Brain microvascular endothelial cell (primary cell): ENCODE measurements around the gene ATXN10.
"Not testable (repeated sequence)": the region's sequence is repeated elsewhere in the genome, so short reads cannot be mapped to it uniquely, and the experiment has no call there.

ENCODE experiments used
- DNase-seq: peaks from one replicate; pipeline ENCODE4 v3.0.0-alpha.2; 2020
- H3K27ac ChIP-seq: fragments of 250-450 bp; sonication (Bioruptor Pico); 2 replicates; pipeline ENCODE4 v1.5.1; 2020; ENCODE audit warnings: mild to moderate bottlenecking, moderate library complexity
- H3K27me3 ChIP-seq: fragments of 250-450 bp; sonication (Bioruptor Pico); replicated peaks from 2 replicates; pipeline ENCODE4 v1.5.1; 2020; ENCODE audit warnings: mild to moderate bottlenecking
- H3K36me3 ChIP-seq: fragments of 250-450 bp; sonication (Bioruptor Pico); replicated peaks from 2 replicates; pipeline ENCODE4 v1.5.1; 2020; ENCODE audit warnings: mild to moderate bottlenecking
- H3K4me3 ChIP-seq: 2 replicates; pipeline ENCODE4 v1.5.1; 2011; ENCODE audit warnings: low read depth, mild to moderate bottlenecking, control low read depth, low read length, moderate library complexity
- CTCF ChIP-seq: IDR thresholded peaks from 2 replicates; pipeline ENCODE4 v1.5.1; 2011; ENCODE audit warnings: low read depth, mild to moderate bottlenecking, moderate library complexity, low read length, control low read depth, inconsistent platforms; ENCODE audit errors: missing control alignments
- in situ Hi-C: cut with HindIII; loops from 2 replicates; pipeline ENCODE4 v1.10.0; 2017; ENCODE audit warnings: low sequenced_read_pairs, low pct_ligation_motif_present

Gene ATXN10

GRCh38 chr22:45788522-45788921, 116.9 kb downstream of the ATXN10 start:
- DNase-seq, result no peak
- in situ Hi-C loops, result no loop called here
- Histone ChIP-seq H3K27ac (no peak overlapping the region), H3K36me3 (no peaks in the 10 kb centered on the region), H3K4me3 (no peak overlapping the region), H3K27me3 (no peaks in the 10 kb centered on the region)
- TF ChIP-seq CTCF, result no peak

DNA sequence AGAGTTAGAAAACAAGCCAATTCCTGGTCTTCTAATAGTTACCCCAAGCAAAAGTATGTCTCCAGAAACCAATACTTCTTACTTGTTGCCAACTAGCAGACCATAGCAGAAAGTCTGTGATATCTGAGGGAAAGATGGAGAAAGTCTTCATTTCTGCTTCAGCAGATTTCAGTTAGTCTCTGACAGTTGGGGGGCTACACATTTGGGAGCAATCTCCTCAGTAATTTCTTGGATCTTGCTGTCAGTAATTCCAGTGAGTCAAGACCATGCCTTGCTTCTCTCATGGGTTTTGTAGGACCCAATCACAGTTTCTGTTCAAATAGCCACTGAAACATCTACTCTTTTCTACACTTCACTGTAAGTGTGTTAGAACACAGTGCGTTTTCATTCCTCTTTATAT, 118.8 kb downstream of the ATXN10 start:
- no peak for TF ChIP-seq CTCF
- H3K36me3 ChIP-seq, result no peaks in the 10 kb centered on the region
- no peaks in the 10 kb centered on the region for H3K27me3 ChIP-seq
- in situ Hi-C loops, result no loop called here
- H3K4me3 ChIP-seq, result no peak overlapping the region
- no peak for DNase-seq
- H3K27ac ChIP-seq, result no peak overlapping the region

DNA sequence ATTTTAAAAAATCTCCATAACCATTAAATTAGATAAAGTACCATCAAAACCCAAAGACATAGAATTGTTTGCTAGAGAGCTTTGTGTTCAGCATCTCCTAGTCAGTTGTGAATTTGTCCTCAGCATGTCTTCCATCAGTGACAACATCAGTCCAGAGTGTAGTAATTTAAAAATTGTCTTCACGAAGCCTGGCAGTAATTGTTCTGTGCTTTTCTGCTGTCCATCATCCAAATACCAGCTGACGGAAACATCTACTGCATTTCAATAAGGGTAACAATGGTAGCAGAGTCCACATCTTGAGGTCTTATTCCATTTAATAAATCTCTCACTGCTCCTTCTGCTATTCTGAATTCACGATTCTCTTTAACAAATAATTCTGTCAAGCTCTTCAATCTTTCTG, 121.5 kb downstream of the ATXN10 start:
- Histone ChIP-seq H3K4me3 (no peak overlapping the region), H3K27me3 (no peaks in the 10 kb centered on the region), H3K27ac (no peak overlapping the region), H3K36me3 (peaks cover 4% of the 10 kb centered on the region)
- in situ Hi-C loops, result no loop called here
- no peak for DNase-seq
- no peak for TF ChIP-seq CTCF

DNA sequence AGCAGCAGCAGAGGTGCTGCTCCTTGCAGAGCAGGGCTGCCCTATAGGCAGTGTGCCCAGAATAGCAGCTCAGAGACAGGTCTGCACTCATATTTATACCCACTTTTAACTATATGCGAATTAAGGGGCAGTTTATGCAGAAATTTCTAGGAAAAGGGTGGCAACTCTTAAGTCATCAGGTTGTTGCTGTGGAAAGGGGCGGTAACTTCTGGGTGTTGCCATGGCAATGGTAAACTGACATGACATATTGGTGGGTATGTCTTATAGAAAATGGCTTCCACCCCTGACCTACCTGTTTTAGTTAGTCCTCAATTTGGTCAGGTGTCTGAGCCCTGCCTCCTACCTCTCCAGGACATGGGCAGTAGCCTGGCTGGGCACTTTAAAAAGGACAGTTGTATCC, 122.3 kb downstream of the ATXN10 start:
- in situ Hi-C loops, result no loop called here

DNA sequence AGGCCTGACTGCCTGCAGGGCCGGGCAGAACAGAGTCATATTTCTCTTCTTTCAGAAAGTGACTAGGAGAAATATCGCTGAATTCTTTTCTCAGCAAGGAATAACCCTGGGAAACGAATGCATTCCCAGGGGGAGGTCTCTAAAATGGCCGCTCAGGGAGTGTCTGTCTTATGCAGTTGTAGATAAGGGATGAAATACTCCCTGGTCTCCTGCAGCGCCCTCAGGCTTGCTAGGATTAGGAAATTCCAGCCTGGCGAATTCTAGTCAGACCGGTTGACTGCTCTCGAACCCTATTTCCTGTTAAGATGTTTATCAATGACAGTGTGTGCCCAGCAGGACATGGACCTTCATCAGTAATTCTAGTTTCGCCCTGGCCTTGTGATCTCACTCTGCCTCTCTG, 124.4 kb downstream of the ATXN10 start:
- H3K36me3 ChIP-seq, H3K27me3 ChIP-seq, H3K27ac ChIP-seq, H3K4me3 ChIP-seq, DNase-seq, in situ Hi-C loops: not testable (repeated sequence)

More for the DNA sequence above, 122.3 kb downstream of the ATXN10 start:
- TF ChIP-seq CTCF, result no peak
- H3K27me3 ChIP-seq, result no peaks in the 10 kb centered on the region
- no peak overlapping the region for H3K4me3 ChIP-seq
- no peak overlapping the region for H3K27ac ChIP-seq
- no peak for DNase-seq
- H3K36me3 ChIP-seq, result peaks cover 4% of the 10 kb centered on the region

DNA sequence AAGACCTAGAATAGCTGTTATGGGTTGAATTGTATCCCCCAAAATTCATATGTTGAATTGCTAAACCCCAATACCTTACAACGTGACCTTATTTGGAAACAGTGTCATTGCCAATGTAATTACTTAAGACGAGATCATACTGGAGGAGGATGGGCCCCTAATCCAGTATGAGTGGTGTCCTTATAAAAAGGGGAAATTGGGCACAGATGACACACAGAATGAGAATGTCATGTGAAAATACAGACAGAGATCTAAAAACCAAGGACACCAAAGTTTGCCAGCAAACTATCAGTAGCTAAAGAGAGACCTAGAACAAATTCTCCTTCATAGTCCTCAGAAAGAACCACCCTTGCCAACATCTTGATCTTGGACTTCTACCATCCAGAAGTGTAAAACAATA, 127.7 kb downstream of the ATXN10 start:
- peaks cover 4% of the 10 kb centered on the region for H3K36me3 ChIP-seq
- no peak for DNase-seq
- no peak overlapping the region for H3K27ac ChIP-seq
- no peak overlapping the region for H3K4me3 ChIP-seq
- in situ Hi-C loops, result no loop called here
- H3K27me3 ChIP-seq, result no peaks in the 10 kb centered on the region
- no peak for TF ChIP-seq CTCF
